ENCODE results near the gene HNRNPUL1. TPM values are rescaled to one million over a fixed set of nuclear protein-coding genes. Genes with fewer than 3 reads are reported as not detected.

Gene HNRNPUL1
- total RNA-seq, 4 donors from 2014 or later, result 129 to 180 (median 150) TPM

DNA sequence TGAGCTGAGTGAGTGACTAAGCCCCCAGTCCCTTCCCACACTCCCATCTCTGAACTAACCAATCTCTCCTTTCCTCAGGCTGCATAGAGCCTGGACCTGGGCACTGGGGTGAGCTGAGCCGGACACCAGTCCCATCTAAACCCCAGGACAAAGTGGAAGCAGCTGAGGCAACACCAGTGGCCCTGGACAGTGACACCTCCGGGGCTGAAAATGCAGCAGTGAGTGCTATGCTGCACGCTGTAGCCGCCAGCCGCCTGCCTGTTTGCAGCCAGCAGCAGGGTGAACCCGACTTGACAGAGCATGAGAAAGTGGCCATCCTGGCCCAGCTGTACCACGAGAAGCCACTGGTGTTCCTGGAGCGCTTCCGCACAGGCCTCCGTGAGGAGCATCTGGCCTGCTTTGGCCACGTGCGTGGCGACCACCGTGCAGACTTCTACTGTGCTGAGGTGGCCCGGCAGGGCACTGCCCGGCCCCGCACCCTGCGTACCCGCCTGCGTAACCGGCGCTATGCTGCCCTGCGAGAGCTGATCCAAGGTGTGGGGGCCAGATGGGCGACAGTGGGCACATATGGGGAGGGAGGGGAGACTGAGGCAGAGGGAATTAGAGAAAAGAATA, 52.2 kb downstream of the HNRNPUL1 start:
- no peak for DNase-seq
- Histone ChIP-seq H3K4me3 (replicated peaks in 1 of 3) (no peak overlapping the region), H3K27ac (no peak overlapping the region), H3K4me1 (peaks cover under 1 to 8% of the 10 kb centered on the region in 2 donors), H3K36me3 (peaks cover 23 to 46% of the 10 kb centered on the region in 2 donors), H3K9me3 (no peaks in the 10 kb centered on the region), H3K27me3 (no peaks in the 10 kb centered on the region)
- TF ChIP-seq, protein P1, sequence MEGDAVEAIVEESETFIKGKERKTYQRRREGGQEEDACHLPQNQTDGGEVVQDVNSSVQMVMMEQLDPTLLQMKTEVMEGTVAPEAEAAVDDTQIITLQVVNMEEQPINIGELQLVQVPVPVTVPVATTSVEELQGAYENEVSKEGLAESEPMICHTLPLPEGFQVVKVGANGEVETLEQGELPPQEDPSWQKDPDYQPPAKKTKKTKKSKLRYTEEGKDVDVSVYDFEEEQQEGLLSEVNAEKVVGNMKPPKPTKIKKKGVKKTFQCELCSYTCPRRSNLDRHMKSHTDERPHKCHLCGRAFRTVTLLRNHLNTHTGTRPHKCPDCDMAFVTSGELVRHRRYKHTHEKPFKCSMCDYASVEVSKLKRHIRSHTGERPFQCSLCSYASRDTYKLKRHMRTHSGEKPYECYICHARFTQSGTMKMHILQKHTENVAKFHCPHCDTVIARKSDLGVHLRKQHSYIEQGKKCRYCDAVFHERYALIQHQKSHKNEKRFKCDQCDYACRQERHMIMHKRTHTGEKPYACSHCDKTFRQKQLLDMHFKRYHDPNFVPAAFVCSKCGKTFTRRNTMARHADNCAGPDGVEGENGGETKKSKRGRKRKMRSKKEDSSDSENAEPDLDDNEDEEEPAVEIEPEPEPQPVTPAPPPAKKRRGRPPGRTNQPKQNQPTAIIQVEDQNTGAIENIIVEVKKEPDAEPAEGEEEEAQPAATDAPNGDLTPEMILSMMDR (IDR thresholded peaks at IDR 0.05), result no peak
- TF ChIP-seq POLR2A (IDR thresholded peaks at IDR 0.05), result no peak
- 97 to 99% methylated on average over 12 to 21 of the region's 24 CpGs for WGBS, 2 donors
- intact Hi-C loops (cut with DNase I), result no loop called here

DNA sequence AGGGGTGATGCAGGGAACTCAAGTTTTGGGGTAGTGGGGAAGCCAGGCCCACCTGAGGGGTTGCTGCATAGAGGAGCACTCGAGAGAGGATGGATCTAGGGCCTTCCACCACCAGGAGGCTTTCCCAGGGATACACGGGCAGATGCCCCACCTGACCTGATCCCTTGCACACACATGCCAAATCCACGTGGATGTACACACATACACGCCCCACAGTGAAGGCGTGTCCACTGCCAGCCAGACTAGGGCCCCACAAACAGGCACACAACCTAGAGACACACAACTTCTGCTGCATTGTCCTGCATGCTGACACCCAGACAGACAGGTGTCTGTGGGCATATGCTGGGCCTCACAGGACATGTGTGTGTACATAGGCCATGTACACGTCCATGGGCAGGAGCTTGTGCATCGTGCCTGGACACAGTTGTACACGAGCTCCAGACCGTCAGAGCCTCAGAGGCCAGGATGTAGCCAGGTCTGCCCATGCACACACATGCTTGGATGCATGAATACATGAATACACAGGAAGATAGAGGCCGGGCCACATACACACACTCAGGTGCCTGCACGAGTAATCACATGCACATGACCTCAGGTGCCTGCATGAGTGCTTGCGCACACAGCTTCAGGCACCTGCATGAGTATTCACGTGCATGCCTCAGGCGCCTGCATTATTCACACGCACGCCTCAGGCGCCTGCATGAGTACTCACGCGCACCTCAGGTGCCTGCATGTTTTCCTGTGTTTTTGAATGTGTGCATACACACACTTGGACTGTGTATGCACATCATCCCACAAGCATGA, 54.7 kb downstream of the HNRNPUL1 start:
- WGBS, 2 donors, result 91 to 97% methylated on average over 8 to 19 of the region's 19 CpGs
- Histone ChIP-seq H3K9me3 (no peaks in the 10 kb centered on the region), H3K27me3 (no peaks in the 10 kb centered on the region), H3K4me3 (replicated peaks in 1 of 3) (no peak overlapping the region), H3K4me1 (peaks cover 0 to 26% of the 10 kb centered on the region in 2 donors), H3K36me3 (peaks cover 23 to 35% of the 10 kb centered on the region in 2 donors), H3K27ac (no peak overlapping the region)
- TF ChIP-seq, protein P1 (IDR thresholded peaks at IDR 0.05), result no peak
- TF ChIP-seq POLR2A (IDR thresholded peaks at IDR 0.05), result no peak
- no peak for DNase-seq
- intact Hi-C loops (cut with DNase I), result no loop called here

DNA sequence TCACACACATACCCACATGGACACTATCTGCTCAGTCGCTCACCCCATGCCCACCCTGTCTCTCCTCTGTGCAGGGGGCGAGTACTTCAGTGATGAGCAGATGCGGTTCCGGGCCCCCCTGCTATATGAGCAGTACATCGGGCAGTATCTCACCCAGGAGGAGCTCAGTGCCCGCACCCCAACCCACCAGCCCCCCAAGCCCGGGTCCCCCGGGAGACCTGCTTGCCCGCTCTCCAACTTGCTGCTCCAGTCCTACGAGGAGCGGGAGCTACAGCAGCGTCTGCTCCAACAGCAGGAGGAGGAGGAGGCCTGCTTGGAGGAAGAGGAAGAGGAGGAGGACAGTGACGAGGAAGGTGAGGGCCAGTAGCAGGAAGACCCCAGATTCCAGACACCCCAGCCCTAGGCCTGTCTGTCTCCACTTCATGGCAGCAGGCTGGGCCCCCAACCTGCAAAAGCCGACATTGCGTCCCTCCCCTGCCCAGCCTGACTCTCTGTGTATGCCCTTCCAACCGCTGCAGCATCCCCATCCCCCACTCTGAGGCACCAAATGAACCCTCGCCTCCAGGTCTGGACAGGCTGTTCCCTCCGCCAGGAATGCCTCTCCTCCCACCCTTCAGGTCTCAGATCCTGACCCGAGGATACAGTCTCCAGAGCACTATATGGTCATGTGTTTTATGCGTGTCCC, 55.5 kb downstream of the HNRNPUL1 start:
- intact Hi-C loops (cut with DNase I), result no loop called here
- Histone ChIP-seq H3K27ac (no peak overlapping the region), H3K9me3 (no peaks in the 10 kb centered on the region), H3K4me1 (peaks cover 5 to 33% of the 10 kb centered on the region in 2 donors), H3K27me3 (no peaks in the 10 kb centered on the region), H3K4me3 (replicated peaks in 1 of 3) (no peak overlapping the region), H3K36me3 (peaks cover 23 to 35% of the 10 kb centered on the region in 2 donors)
- DNase-seq, result no peak
- TF ChIP-seq POLR2A (IDR thresholded peaks at IDR 0.05), result no peak
- TF ChIP-seq, protein P1 (IDR thresholded peaks at IDR 0.05), result no peak
- WGBS, 2 donors, result 81 to 87% methylated on average over 19 to 20 of the region's 20 CpGs

DNA sequence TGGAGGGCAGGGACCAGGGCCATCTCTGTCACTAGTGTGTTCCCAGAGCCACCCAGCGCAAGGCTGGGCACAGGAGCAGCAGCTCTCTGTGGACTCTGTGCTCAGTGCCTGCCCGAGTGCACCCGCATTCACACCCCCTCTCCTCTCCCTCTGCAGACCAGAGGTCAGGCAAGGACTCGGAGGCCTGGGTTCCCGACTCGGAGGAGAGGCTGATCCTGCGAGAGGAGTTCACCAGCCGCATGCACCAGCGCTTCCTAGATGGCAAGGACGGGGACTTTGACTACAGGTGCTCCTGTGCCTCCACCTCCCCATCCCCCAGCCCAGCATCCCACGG, 56.0 kb downstream of the HNRNPUL1 start:
- intact Hi-C loops (cut with DNase I), result no loop called here
- no peak overlapping the region for H3K27ac ChIP-seq
- TF ChIP-seq, protein P1 (IDR thresholded peaks at IDR 0.05), result no peak
- TF ChIP-seq POLR2A (IDR thresholded peaks at IDR 0.05), result no peak
- no peaks in the 10 kb centered on the region for H3K27me3 ChIP-seq
- 91 to 93% methylated on average over 3 to 7 of the region's 11 CpGs for WGBS, 2 donors
- peaks cover 10 to 38% of the 10 kb centered on the region in 2 donors for H3K4me1 ChIP-seq
- peaks cover 23 to 35% of the 10 kb centered on the region in 2 donors for H3K36me3 ChIP-seq
- DNase-seq, result no peak
- no peaks in the 10 kb centered on the region for H3K9me3 ChIP-seq
- no peak overlapping the region for H3K4me3 ChIP-seq (replicated peaks in 1 of 3)

All from thyroid gland (tissue), 4 donors.